ENCODE measurements around the gene SHISA3.

The SHISA3 gene

GRCh38 chr4:42425146-42426065 lies 28.1 kb downstream of the SHISA3 start (continued):
- TF ChIP-seq, protein P1, sequence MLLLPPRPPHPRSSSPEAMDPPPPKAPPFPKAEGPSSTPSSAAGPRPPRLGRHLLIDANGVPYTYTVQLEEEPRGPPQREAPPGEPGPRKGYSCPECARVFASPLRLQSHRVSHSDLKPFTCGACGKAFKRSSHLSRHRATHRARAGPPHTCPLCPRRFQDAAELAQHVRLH (tag by site-specific recombination; IDR thresholded peaks at IDR 0.05), result no peak
- no peak for TF ChIP-seq ZBTB17 (tag by site-specific recombination; IDR thresholded peaks at IDR 0.05)
- no peak for TF ChIP-seq ZNF302 (tag by site-specific recombination; IDR thresholded peaks at IDR 0.05; ENCODE audit: low read depth)
- no peak for TF ChIP-seq ZNF148 (tag by site-specific recombination; IDR thresholded peaks at IDR 0.05; ENCODE audit: borderline replicate concordance)
- no peak for TF ChIP-seq ZBTB6 (tag by site-specific recombination; IDR thresholded peaks at IDR 0.05)
- no peak for TF ChIP-seq ZBTB21 (tag by site-specific recombination; IDR thresholded peaks at IDR 0.05)
- no peak for TF ChIP-seq ZNF175 (tag by site-specific recombination; IDR thresholded peaks at IDR 0.05)
- no peak for TF ChIP-seq ZNF510 (tag by site-specific recombination; IDR thresholded peaks at IDR 0.05; ENCODE audit: insufficient replicate concordance)
- no peak for TF ChIP-seq PATZ1 (tag by site-specific recombination; IDR thresholded peaks at IDR 0.05)
- TF ChIP-seq ZNF549 (tag by site-specific recombination; IDR thresholded peaks at IDR 0.05), result no peak
- no peak for TF ChIP-seq YY1 (tag by site-specific recombination; IDR thresholded peaks at IDR 0.05)
- TF ChIP-seq ZBTB20 (tag by site-specific recombination; IDR thresholded peaks at IDR 0.05), result no peak
- TF ChIP-seq ZFP37 (tag by site-specific recombination; IDR thresholded peaks at IDR 0.05), result no peak

DNA sequence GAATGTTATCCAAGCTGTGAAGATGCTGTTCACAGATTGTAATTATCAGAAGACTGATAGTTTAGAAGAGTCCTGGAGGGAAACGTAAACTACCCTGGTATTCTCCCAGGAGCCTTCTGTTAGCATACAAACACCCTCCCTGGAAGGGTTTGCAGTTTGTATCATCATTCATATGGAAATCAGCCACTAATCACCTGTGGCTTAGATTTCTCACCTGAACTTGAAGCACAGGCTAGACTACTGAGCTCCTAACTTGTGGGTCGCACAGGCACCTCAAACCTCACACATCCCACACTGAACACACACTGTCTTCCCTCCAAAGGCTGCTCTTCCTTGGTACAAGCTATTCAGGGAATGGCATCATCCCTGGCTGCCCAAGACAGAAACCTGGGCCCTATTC lies 30.7 kb downstream of the SHISA3 start:
- H3K4me3 ChIP-seq (ENCODE audit: low read depth, low read length), result no peak overlapping the region
- H3K36me3 ChIP-seq (ENCODE audit: control insufficient read depth in 2 of 2, insufficient read depth in 1 of 2, low read length in 2 of 2), result no peaks in the 10 kb centered on the region
- no peaks in the 10 kb centered on the region for H3K4me1 ChIP-seq (ENCODE audit: control insufficient read depth, insufficient read depth, low read length)
- no peaks in the 10 kb centered on the region for H3K9me3 ChIP-seq (ENCODE audit: control insufficient read depth, insufficient read depth, low read depth, low read length)
- POLR2A ChIA-PET, result no interaction called here
- H3K27ac ChIP-seq (ENCODE audit: extremely low read depth, low read depth, low read length), result no peak overlapping the region
- TF ChIP-seq ZFP37 (tag by site-specific recombination; IDR thresholded peaks at IDR 0.05), result no peak
- TF ChIP-seq ZNF560 (tag by site-specific recombination; IDR thresholded peaks at IDR 0.05; ENCODE audit: borderline replicate concordance), result no peak
- TF ChIP-seq ZNF561 (tag by site-specific recombination; IDR thresholded peaks at IDR 0.05; ENCODE audit: borderline replicate concordance), result no peak
- TF ChIP-seq ZNF510 (tag by site-specific recombination; IDR thresholded peaks at IDR 0.05; ENCODE audit: insufficient replicate concordance), result no peak
- TF ChIP-seq SP7 (tag by site-specific recombination; IDR thresholded peaks at IDR 0.05), result no peak
- no peak for TF ChIP-seq ZNF350 (tag by site-specific recombination; IDR thresholded peaks at IDR 0.05)
- TF ChIP-seq ZNF302 (tag by site-specific recombination; IDR thresholded peaks at IDR 0.05; ENCODE audit: low read depth), result no peak
- CTCF ChIA-PET, result no interaction called here
